OCI-LY7 (cell line): Measurements from ENCODE around the gene ALDH1B1. TPM values are rescaled to one million over a fixed set of nuclear protein-coding genes. Genes with fewer than 3 reads are reported as not detected.

ENCODE experiments used
- BruUV-seq: library from RNA; stranded (reverse); fragments of 400-500 nt; replicated peaks from 2 replicates; lab custom pipeline; 2021; lab: Mats Ljungman, UMichigan
- CTCF ChIA-PET: fragments of 300-600 bp; sonication (Branson Sonifier 250); formaldehyde crosslinking; loops from one replicate; lab custom pipeline; 2022; ENCODE audit warnings: antibody characterized with exemption; ENCODE audit not compliant: unreplicated experiment; lab: Charles Lee
- POLR2A ChIA-PET: fragments of 300-600 bp; sonication (Branson Sonifier 250); formaldehyde crosslinking; loops from one replicate; lab custom pipeline; 2022; ENCODE audit warnings: antibody characterized with exemption; lab: Charles Lee
- DNase-seq: peaks from one replicate; pipeline ENCODE4 v3.0.0-alpha.2; 2015; ENCODE audit warnings: low spot score
- H2AFZ ChIP-seq: fragments of 200-600 bp; sonication (generic), shearing (Covaris generic); 2 replicates; pipeline ENCODE4 v1.6.1; 2014; ENCODE audit warnings: mild to moderate bottlenecking, antibody characterized with exemption, low read length, moderate library complexity
- H3K27ac ChIP-seq: fragments of 200-600 bp; sonication (generic); 2 replicates; pipeline ENCODE4 v1.5.1; 2014; ENCODE audit warnings: mixed run types, low read depth, mild to moderate bottlenecking, moderate library complexity, low read length, inconsistent platforms; ENCODE audit not compliant: poor library complexity, severe bottlenecking
- H3K36me3 ChIP-seq: fragments of 200-600 bp; sonication (generic); 2 replicates; pipeline ENCODE4 v1.6.1; 2014; ENCODE audit warnings: mild to moderate bottlenecking, antibody characterized with exemption, low read length, moderate library complexity, mixed read lengths; ENCODE audit not compliant: insufficient read depth
- H3K4me1 ChIP-seq: fragments of 200-600 bp; sonication (generic); 2 replicates; pipeline ENCODE4 v1.5.1; 2014; ENCODE audit warnings: mild to moderate bottlenecking, low read length; ENCODE audit not compliant: insufficient read depth, poor library complexity, severe bottlenecking
- H3K4me2 ChIP-seq: fragments of 200-600 bp; sonication (generic); 2 replicates; pipeline ENCODE4 v1.6.1; 2014; ENCODE audit warnings: mild to moderate bottlenecking, low read length
- H3K4me3 ChIP-seq: fragments of 200-600 bp; sonication (generic); 2 replicates; pipeline ENCODE4 v1.5.1; 2014; ENCODE audit warnings: mild to moderate bottlenecking, low read depth, low read length; ENCODE audit not compliant: poor library complexity, severe bottlenecking
- H3K79me2 ChIP-seq: fragments of 200-600 bp; sonication (generic); 2 replicates; pipeline ENCODE4 v1.6.1; 2016; ENCODE audit warnings: low read depth, mild to moderate bottlenecking, low read length, moderate library complexity, mixed read lengths; ENCODE audit not compliant: insufficient read depth
- H3K9me2 ChIP-seq: fragments of 200-600 bp; sonication (generic); 2 replicates; pipeline ENCODE4 v1.6.1; 2016; ENCODE audit warnings: mild to moderate bottlenecking, low read length, mixed read lengths; ENCODE audit not compliant: insufficient read depth
- H3K9me3 ChIP-seq: fragments of 200-600 bp; sonication (generic); 2 replicates; pipeline ENCODE4 v1.6.1; 2014; ENCODE audit warnings: mild to moderate bottlenecking, mixed run types, low read length, mixed read lengths
- H4K20me1 ChIP-seq: fragments of 200-600 bp; sonication (generic); 2 replicates; pipeline ENCODE4 v1.6.1; 2014; ENCODE audit warnings: mild to moderate bottlenecking, antibody characterized with exemption, low read length, moderate library complexity, mixed read lengths; ENCODE audit not compliant: insufficient read depth
- EZH2phosphoT487 ChIP-seq: fragments of 200-600 bp; sonication (generic); IDR thresholded peaks from 2 replicates; pipeline ENCODE4 v1.6.1; 2018; ENCODE audit warnings: low read depth, borderline replicate concordance, mild to moderate bottlenecking, mixed run types, antibody characterized with exemption, low read length, moderate library complexity, mixed read lengths
- intact Hi-C: fragments of 100-400 bp; cut with micrococcal nuclease; formaldehyde crosslinking; loops from one replicate; pipeline ENCODE4 v1.10.0; 2022; ENCODE audit not compliant: unreplicated experiment
- total RNA-seq, 2 experiments: library from RNA; depleted of rRNA in 1 of 2; stranded (reverse); fragments of >200 nt in 1 of 2; shearing (Covaris generic) in 1 of 2; gene quantifications; 2 replicates each; pipeline ENCODE4 v1.2.3, GENCODE V29; 2014 to 2022
- TF ChIP-seq, protein P1 (sequence below): fragments of 200-600 bp; sonication (generic); conservative IDR thresholded peaks from 2 replicates; pipeline ENCODE4 v1.5.1; 2014; ENCODE audit warnings: mild to moderate bottlenecking, antibody characterized with exemption, low read length, moderate library complexity, mixed read lengths

ALDH1B1 gene
- total RNA-seq, 2 experiments from 2014 or later = 0.32 to 8.6 TPM

DNA sequence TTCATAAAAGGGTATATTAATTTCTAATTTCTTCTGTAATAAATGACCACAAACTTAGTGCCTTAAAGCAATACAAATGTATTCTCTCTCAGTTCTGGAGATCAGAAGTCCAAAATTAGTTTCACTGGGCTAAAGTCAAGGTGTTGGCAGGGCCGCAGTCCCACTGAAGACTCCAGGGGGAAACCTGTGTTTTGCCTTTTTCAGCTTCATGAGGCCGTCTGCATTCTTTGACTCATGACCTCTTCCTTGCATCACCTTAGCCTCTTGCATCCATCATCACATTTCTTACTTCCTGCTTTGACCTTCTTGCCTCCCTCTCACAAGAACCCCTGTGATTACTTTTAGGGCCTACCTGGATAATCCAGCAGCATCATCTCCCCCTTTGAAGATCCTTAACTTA lies 42.0 kb upstream of the ALDH1B1 start:
- Histone ChIP-seq H4K20me1 (no peaks in the 10 kb centered on the region), H3K4me1 (no peaks in the 10 kb centered on the region), H3K4me3 (no peak overlapping the region), H3K36me3 (no peaks in the 10 kb centered on the region), H3K4me2 (no peak overlapping the region), H3K27ac (no peak overlapping the region), H3K79me2 (no peaks in the 10 kb centered on the region), H3K9me3 (no peaks in the 10 kb centered on the region), H2AFZ (no peak overlapping the region), H3K9me2 (no peaks in the 10 kb centered on the region)
- TF ChIP-seq, protein P1, sequence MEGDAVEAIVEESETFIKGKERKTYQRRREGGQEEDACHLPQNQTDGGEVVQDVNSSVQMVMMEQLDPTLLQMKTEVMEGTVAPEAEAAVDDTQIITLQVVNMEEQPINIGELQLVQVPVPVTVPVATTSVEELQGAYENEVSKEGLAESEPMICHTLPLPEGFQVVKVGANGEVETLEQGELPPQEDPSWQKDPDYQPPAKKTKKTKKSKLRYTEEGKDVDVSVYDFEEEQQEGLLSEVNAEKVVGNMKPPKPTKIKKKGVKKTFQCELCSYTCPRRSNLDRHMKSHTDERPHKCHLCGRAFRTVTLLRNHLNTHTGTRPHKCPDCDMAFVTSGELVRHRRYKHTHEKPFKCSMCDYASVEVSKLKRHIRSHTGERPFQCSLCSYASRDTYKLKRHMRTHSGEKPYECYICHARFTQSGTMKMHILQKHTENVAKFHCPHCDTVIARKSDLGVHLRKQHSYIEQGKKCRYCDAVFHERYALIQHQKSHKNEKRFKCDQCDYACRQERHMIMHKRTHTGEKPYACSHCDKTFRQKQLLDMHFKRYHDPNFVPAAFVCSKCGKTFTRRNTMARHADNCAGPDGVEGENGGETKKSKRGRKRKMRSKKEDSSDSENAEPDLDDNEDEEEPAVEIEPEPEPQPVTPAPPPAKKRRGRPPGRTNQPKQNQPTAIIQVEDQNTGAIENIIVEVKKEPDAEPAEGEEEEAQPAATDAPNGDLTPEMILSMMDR = no peak
- no peak for TF ChIP-seq EZH2phosphoT487
- intact Hi-C loops = loop anchor here (5.0 kb wide), 1 partner anchor 82 kb away; no protein-coding TSS in a partner anchor
- ChIA-PET CTCF (no interaction called here), POLR2A (no interaction called here)
- no peak for DNase-seq
- no TSS peak for BruUV-seq

DNA sequence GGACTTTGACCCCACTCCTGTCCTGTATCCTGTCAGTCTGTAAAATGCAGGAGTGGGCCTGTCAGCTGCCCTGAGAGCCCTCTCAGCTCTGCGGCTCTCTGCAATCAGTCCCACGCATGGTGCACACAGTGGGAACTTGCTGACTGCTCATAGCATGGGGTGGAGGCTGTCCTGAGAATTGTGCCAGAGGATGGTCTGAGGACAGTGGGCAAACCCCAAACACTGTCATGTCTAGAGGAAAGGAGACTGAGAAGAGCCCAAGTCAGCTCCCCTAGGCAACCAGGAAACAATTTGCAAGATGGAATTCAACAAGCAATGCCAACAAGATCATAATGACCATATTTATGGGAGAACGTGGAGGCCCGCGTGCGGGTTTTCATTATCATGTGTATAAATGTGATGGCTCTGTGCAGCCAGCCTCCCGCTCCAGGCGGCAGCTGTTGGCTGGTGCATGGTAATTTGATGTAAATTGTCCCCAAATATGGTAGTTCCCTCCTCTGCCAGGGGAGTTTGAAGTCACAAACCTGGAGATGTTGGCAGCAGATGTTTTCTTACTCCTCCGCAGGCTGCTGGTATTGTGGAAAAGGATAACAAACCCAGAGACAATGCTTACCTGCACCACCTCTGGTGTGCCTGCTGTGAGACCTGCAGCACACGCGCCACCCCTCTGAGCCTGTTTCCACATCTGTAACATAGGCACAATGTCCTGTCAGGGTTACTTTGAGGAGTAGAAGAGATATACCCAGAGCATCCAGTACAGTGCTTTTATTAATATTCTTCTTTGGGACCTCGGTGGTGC lies 39.8 kb upstream of the ALDH1B1 start:
- DNase-seq = no peak
- POLR2A ChIA-PET = no interaction called here
- Histone ChIP-seq H4K20me1 (no peaks in the 10 kb centered on the region), H3K4me3 (no peak overlapping the region), H3K4me1 (no peaks in the 10 kb centered on the region), H3K9me3 (no peaks in the 10 kb centered on the region), H3K9me2 (no peaks in the 10 kb centered on the region), H3K4me2 (no peak overlapping the region), H3K27ac (no peak overlapping the region), H3K79me2 (no peaks in the 10 kb centered on the region), H3K36me3 (no peaks in the 10 kb centered on the region), H2AFZ (no peak overlapping the region)
- CTCF ChIA-PET = no interaction called here
- intact Hi-C loops = loop anchor here (5.0 kb wide), 1 partner anchor 80 kb away; no protein-coding TSS in a partner anchor
- BruUV-seq = no TSS peak
- TF ChIP-seq EZH2phosphoT487 = no peak
- TF ChIP-seq, protein P1 = no peak

DNA sequence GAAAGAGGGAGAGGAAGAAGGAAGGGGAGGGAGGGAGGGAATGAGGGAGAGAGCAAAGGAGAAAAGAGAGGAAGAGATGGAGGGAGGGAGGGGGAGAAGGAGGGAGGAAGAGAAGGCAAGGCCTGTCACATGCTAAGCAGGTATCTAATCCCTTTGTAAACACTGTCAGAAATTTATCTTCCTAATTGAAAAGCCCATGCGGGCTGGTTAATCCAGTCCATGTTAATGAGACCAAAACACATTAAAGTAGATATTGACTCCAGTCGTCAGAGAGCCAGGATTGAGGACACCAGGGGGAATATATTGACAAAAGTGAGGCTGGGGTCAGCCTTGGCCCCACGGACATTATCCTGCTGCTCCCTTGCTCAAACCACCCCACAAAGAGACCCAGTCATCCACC lies 37.4 kb upstream of the ALDH1B1 start:
- CTCF ChIA-PET = no interaction called here
- Histone ChIP-seq H3K4me2 (no peak overlapping the region), H2AFZ (no peak overlapping the region), H4K20me1 (no peaks in the 10 kb centered on the region), H3K4me1 (no peaks in the 10 kb centered on the region), H3K79me2 (no peaks in the 10 kb centered on the region), H3K9me2 (no peaks in the 10 kb centered on the region), H3K27ac (no peak overlapping the region), H3K36me3 (no peaks in the 10 kb centered on the region), H3K4me3 (no peak overlapping the region), H3K9me3 (no peaks in the 10 kb centered on the region)
- no TSS peak for BruUV-seq
- POLR2A ChIA-PET = no interaction called here
- no peak for DNase-seq
- TF ChIP-seq, protein P1 = no peak
- TF ChIP-seq EZH2phosphoT487 = no peak
- intact Hi-C loops = no loop called here
